Placental epithelial cell (primary cell): Measurements from ENCODE around the gene CDH20. TPM values are rescaled to one million over a fixed set of nuclear protein-coding genes. Genes with fewer than 3 reads are reported as not detected.

Experiments used
- small RNA-seq: library from RNA; depleted of rRNA; stranded (forward); fragments of <200 nt; gene quantifications from one replicate; pipeline ENCODE3, GENCODE V24; 2012
- total RNA-seq: library from RNA; depleted of rRNA; stranded (reverse); fragments of >200 nt; gene quantifications from 2 replicates; pipeline ENCODE4 v1.2.3, GENCODE V29; 2012

Gene CDH20
- total RNA-seq: not detected in 2 replicates

DNA sequence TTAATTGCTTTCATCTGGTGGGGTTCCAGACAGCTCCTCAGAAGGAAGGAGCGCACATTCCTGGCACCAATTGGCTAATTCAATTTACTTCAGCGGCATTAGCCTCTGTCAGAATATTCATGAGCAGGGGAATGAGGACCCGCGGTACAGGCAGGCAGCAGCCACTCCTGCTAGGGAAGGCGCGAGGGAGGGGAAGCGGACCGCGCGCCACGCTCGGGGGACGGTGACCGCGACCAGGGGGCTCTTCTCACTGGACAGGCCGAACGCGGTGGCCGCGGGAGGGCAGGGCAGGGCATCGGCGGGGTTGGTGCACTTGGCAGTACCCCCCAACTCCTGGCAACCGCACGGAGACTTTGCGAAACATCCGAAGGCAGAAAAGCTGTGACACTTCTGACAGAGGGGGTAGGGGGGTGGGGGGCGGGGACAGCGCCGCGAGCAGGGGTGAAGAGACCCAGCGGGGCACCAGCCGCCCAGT is at the start of gene CDH20:
Gene CDH20, plus strand, starts transcription at position 160 of the 475 bp plus-strand sequence.

Small RNAs within 50 kb of the gene (small RNA-seq; reads per million reads assigned to genes)
- gene RNU6-116P: 1.1 reads per million, percentile 60 among the genes with 10 or more reads in this experiment
